ENCODE data around the gene CPAMD8. TPM values are rescaled to one million over a fixed set of nuclear protein-coding genes. Genes with fewer than 3 reads are reported as not detected.

The CPAMD8 gene
- 10 to 100 TPM in 3 of 9 donors, 1 to 10 TPM in 6; 5.2 to 19.1 (median 8.7) TPM for total RNA-seq
- 10 to 100 TPM in 2 of 3 donors, 1 to 10 TPM in 1; 3.1 to 33.7 (median 18.6) TPM for polyA plus RNA-seq
- long read RNA-seq, donor 1, partial matches to known transcripts: 0 of 4 reads
- long read RNA-seq, donor 1, other reads (novel, unspliced or antisense): 0 of 4 reads
- long read RNA-seq, donor 2: 0 reads
- long read RNA-seq, donor 3, partial matches to known transcripts: 0 of 2 reads
- long read RNA-seq, donor 3, other reads (novel, unspliced or antisense): 0 of 2 reads
- long read RNA-seq, donor 4, partial matches to known transcripts: 0 of 1 reads
- long read RNA-seq, donor 4, other reads (novel, unspliced or antisense): 1 of 1 reads
- long read RNA-seq, donor 5, partial matches to known transcripts: 4 of 19 reads
- long read RNA-seq, donor 5, other reads (novel, unspliced or antisense): 10 of 19 reads
- long read RNA-seq, donor 6, partial matches to known transcripts: 0 of 2 reads
- long read RNA-seq, donor 6, other reads (novel, unspliced or antisense): 2 of 2 reads
- long read RNA-seq, donor 7, partial matches to known transcripts: 78 of 81 reads
- long read RNA-seq, donor 7, other reads (novel, unspliced or antisense): 0 of 81 reads
- long read RNA-seq, donor 8, partial matches to known transcripts: 0 of 1 reads
- long read RNA-seq, donor 8, other reads (novel, unspliced or antisense): 0 of 1 reads
- long read RNA-seq, donor 9: 0 reads
- long read RNA-seq, donor 10, partial matches to known transcripts: 0 of 3 reads
- long read RNA-seq, donor 10, other reads (novel, unspliced or antisense): 0 of 3 reads

- H3K9me3 ChIP-seq (replicated peaks in 1 of 3): no peaks in the 10 kb centered on the region
- WGBS, 4 donors: 7 to 42% (median 10%) methylated on average over 3 to 58 of the region's 67 CpGs
- intact Hi-C loops (cut with DNase I): no loop called here
- no peak for TF ChIP-seq POLR2A (IDR thresholded peaks at IDR 0.05)
- TF ChIP-seq, protein P1, sequence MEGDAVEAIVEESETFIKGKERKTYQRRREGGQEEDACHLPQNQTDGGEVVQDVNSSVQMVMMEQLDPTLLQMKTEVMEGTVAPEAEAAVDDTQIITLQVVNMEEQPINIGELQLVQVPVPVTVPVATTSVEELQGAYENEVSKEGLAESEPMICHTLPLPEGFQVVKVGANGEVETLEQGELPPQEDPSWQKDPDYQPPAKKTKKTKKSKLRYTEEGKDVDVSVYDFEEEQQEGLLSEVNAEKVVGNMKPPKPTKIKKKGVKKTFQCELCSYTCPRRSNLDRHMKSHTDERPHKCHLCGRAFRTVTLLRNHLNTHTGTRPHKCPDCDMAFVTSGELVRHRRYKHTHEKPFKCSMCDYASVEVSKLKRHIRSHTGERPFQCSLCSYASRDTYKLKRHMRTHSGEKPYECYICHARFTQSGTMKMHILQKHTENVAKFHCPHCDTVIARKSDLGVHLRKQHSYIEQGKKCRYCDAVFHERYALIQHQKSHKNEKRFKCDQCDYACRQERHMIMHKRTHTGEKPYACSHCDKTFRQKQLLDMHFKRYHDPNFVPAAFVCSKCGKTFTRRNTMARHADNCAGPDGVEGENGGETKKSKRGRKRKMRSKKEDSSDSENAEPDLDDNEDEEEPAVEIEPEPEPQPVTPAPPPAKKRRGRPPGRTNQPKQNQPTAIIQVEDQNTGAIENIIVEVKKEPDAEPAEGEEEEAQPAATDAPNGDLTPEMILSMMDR (IDR thresholded peaks at IDR 0.05): no peak
- no peak for DNase-seq
- no peaks in the 10 kb centered on the region for H3K36me3 ChIP-seq (replicated peaks in 1 of 2)
- peak within 1 kb of the TSS in 1 of 4 donors; percentile 43 for H3K4me3 ChIP-seq
- H3K4me1 ChIP-seq (replicated peaks in 1 of 2): no peaks in the 10 kb centered on the region
- no peak within 1 kb of the TSS for H3K27ac ChIP-seq
- peaks cover 13% of the 10 kb centered on the region for H3K27me3 ChIP-seq
These were observed at the start of gene CPAMD8 for GRCh38 chr19:17026706-17027534. TSS of gene CPAMD8 (minus strand) at chr19:17026810. CDS start at chr19:17026642, 168 bp downstream.

- Histone ChIP-seq H3K27ac (peak overlapping the region in 4 of 5 donors; percentile 73 to 95 (median 77)), H3K4me1 (replicated peaks in 1 of 2) (peaks cover 29 to 48% of the 10 kb centered on the region in 2 donors), H3K9me3 (replicated peaks in 1 of 3) (no peaks in the 10 kb centered on the region), H3K27me3 (no peaks in the 10 kb centered on the region), H3K36me3 (replicated peaks in 1 of 2) (no peaks in the 10 kb centered on the region), H3K4me3 (peak overlapping the region; percentile 59 to 89 (median 74))
- WGBS, 4 donors: 0 to 1% (median 1%) methylated on average over 34 to 43 of the region's 43 CpGs
- TF ChIP-seq POLR2A (IDR thresholded peaks at IDR 0.05): no peak
- TF ChIP-seq, protein P1 (IDR thresholded peaks at IDR 0.05): no peak
- intact Hi-C loops (cut with DNase I): no loop called here
- peak in 6 of 7 donors; percentile 42 to 76 (median 50) for DNase-seq
These were observed 49.4 kb upstream of the CPAMD8 start for GRCh38 chr19:17075864-17076542.

- Histone ChIP-seq H3K4me1 (replicated peaks in 1 of 2) (peaks cover 29 to 43% of the 10 kb centered on the region in 2 donors), H3K4me3 (peak within 1 kb of the TSS; percentile 59 to 89 (median 74)), H3K27me3 (no peaks in the 10 kb centered on the region), H3K36me3 (replicated peaks in 1 of 2) (no peaks in the 10 kb centered on the region), H3K9me3 (replicated peaks in 1 of 3) (no peaks in the 10 kb centered on the region), H3K27ac (peak within 1 kb of the TSS; percentile 77 to 95 (median 83))
- peak; percentile 99 to 100 (median 100) for DNase-seq
- intact Hi-C loops (cut with DNase I): no loop called here
- whole genome bisulfite sequencing, 4 donors: 0% methylated on average over 5 to 103 of the region's 103 CpGs
- TF ChIP-seq, protein P1 (IDR thresholded peaks at IDR 0.05): no peak
- peak; percentile 71 to 81 for TF ChIP-seq POLR2A (IDR thresholded peaks at IDR 0.05)
These were observed 48.6 kb upstream of the CPAMD8 start, which contains the start of the genes HAUS8 and MYO9B for GRCh38 chr19:17075035-17075863. TSS of gene HAUS8 (minus strand) at chr19:17075452. CDS start at chr19:17075422, 30 bp downstream. TSS of gene MYO9B (plus strand) at chr19:17075777. CDS start at chr19:17101718, 25,941 bp downstream.

Measured in adrenal gland (tissue), 19 donors.